ENCODE data around the gene TSPAN1. TPM values are rescaled to one million over a fixed set of nuclear protein-coding genes. Genes with fewer than 3 reads are reported as not detected.
A peak's percentile ranks its signal among the peaks of the same experiment; 100 is the strongest.

TSPAN1 gene
- polyA plus RNA-seq, 12 donors = 0.48 to 30.1 (median 0.80) TPM; not detected in 1

- no peak for DNase-seq
These were observed 15.4 kb upstream of the TSPAN1 start for GRCh38 chr1:46159516-46159915.

GRCh38 chr1:46160212-46160611 is 14.7 kb upstream of the TSPAN1 start:
- DNase-seq = no peak

GRCh38 chr1:46166521-46167462 is 8.1 kb upstream of the TSPAN1 start:
- DNase-seq = peak; percentile 38

GRCh38 chr1:46168477-46168876 is 6.4 kb upstream of the TSPAN1 start:
- DNase-seq = no peak

GRCh38 chr1:46169811-46170454 is 5.0 kb upstream of the TSPAN1 start:
- DNase-seq = no peak

- DNase-seq = no peak
These were observed 3.5 kb upstream of the TSPAN1 start for GRCh38 chr1:46171351-46171750.

GRCh38 chr1:46171871-46172270 is 3.0 kb upstream of the TSPAN1 start:
- DNase-seq = no peak

- DNase-seq = no peak
These were observed 2.6 kb upstream of the TSPAN1 start for GRCh38 chr1:46172321-46172720.

- DNase-seq = no peak
These were observed 1.5 kb upstream of the TSPAN1 start for GRCh38 chr1:46173361-46173856.

GRCh38 chr1:46175243-46175642 is 356 bp downstream of the TSPAN1 start:
- no peak for DNase-seq

GRCh38 chr1:46176211-46176865 is 1.5 kb downstream of the TSPAN1 start, which contains the start of gene P3R3URF:
TSS of gene P3R3URF (minus strand) at chr1:46176488. CDS start at chr1:46176471, 17 bp downstream.
- no peak for DNase-seq

- DNase-seq = peak; percentile 87
These were observed 4.5 kb downstream of the TSPAN1 start for GRCh38 chr1:46179138-46180081.

- DNase-seq = no peak
These were observed 5.3 kb downstream of the TSPAN1 start for GRCh38 chr1:46180082-46180616.

GRCh38 chr1:46181343-46182260 is 6.7 kb downstream of the TSPAN1 start:
- no peak for DNase-seq

- DNase-seq = no peak
These were observed 8.4 kb downstream of the TSPAN1 start for GRCh38 chr1:46183079-46183847.

GRCh38 chr1:46183926-46184557 is 9.2 kb downstream of the TSPAN1 start:
- no peak for DNase-seq

GRCh38 chr1:46184920-46185658 is 10.2 kb downstream of the TSPAN1 start:
- DNase-seq = no peak

- DNase-seq = no peak
These were observed 11.2 kb downstream of the TSPAN1 start for GRCh38 chr1:46186076-46186475.
